T-helper 2 cell treated with Interferon-gamma antibody and Interleukin-4, amounts not matched to agents 5 μg/mL and 100 μg/mL, for 36 hours (primary cell): ENCODE measurements around the gene AP1AR.
"Not testable (repeated sequence)": the region's sequence is repeated elsewhere in the genome, so short reads cannot be mapped to it uniquely, and the experiment has no call there.

ENCODE experiments used
- DNase-seq: peaks from one replicate; pipeline ENCODE4 v3.0.0; 2021; ENCODE audit warnings: low spot score
- H3K27ac Mint-ChIP-seq: one replicate; pipeline ENCODE4 v1.8.0; 2021; ENCODE audit warnings: mild to moderate bottlenecking, mixed read lengths
- H3K27me3 Mint-ChIP-seq: one replicate; pipeline ENCODE4 v1.8.0; 2021; ENCODE audit warnings: low read depth, mixed read lengths
- H3K36me3 Mint-ChIP-seq: one replicate; pipeline ENCODE4 v1.8.0; 2021; ENCODE audit warnings: low read depth, mixed read lengths
- H3K4me1 Mint-ChIP-seq: one replicate; pipeline ENCODE4 v1.8.0; 2021; ENCODE audit warnings: low read depth, mixed read lengths
- H3K4me3 Mint-ChIP-seq: one replicate; pipeline ENCODE4 v1.8.0; 2022; ENCODE audit warnings: mild to moderate bottlenecking, moderate library complexity, mixed read lengths
- H3K9me3 Mint-ChIP-seq: one replicate; pipeline ENCODE4 v1.8.0; 2021; ENCODE audit warnings: mixed read lengths

Gene AP1AR

DNA sequence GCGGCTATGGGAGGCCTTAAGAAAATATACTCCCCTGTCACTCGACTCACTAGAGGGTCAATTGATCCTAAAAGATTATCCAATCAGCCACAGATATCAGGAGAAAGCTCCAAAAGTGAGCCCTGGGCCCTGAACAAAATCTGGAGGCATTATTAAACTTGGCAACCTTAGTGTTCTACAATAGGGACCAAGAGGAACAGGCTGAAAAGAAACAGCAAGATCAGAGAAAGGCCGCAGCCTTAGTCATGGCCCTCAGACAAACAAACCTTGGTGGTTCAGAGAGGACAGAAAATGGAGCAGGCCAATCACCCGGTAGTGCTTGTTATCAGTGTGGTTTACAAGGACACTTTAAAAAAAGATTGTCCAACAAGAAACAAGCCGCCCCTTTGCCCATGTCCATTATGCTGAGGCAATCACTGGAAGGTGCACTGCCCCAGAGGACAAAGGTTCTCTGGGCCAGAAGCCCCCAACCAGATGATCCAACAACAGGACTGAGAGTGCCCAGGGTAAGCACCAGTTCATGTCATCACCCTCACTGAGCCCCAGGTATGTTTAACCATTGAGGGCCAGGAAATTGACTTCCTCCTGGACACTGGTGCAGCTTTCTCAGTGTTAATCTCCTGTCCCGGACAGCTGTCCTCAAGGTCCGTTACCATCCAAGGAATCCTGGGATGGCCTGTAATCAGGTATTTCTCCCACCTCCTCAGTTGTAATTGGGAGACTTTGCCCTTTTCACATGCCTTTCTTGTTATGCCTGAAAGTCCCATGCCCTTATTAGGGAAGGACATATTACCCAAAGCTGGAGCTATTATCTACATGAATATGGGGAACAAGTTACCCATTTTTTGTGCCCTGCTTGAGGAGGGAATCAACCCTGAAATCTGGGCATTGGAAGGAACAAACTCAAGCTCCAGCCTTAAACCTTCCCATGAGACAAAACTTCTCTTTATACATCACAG, 23.2 kb upstream of the AP1AR start:
- H3K27ac Mint-ChIP-seq, H3K4me3 Mint-ChIP-seq, H3K4me1 Mint-ChIP-seq, H3K27me3 Mint-ChIP-seq, H3K9me3 Mint-ChIP-seq, H3K36me3 Mint-ChIP-seq, DNase-seq: not testable (repeated sequence)

- no peaks in the 10 kb centered on the region for H3K9me3 Mint-ChIP-seq
- DNase-seq, result no peak
- H3K36me3 Mint-ChIP-seq, result no peaks in the 10 kb centered on the region
- no peak overlapping the region for H3K27ac Mint-ChIP-seq
- H3K4me3 Mint-ChIP-seq, result no peak overlapping the region
- peaks cover 5% of the 10 kb centered on the region for H3K27me3 Mint-ChIP-seq
- peaks cover 7% of the 10 kb centered on the region for H3K4me1 Mint-ChIP-seq
These were observed 20.8 kb upstream of the AP1AR start for GRCh38 chr4:112210777-112211176.

DNA sequence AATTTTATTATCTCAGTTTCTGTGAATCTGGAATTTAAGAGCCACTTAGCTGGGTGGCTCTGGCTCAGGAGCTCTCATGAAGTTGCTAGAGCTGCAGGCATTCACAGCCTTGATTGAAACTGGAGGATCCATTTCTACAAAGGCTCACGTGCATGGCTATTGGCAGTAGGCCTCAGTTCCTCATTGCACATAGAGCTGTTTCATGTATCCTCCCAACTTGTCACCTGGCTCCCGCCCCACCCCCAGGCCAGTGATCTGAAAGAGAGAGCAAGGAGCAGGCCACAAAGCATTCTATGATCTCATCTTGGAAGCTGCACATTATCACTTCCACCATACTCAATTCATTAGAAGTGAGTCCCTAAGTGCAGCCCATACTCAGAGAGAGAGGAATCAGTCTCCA, 18.5 kb upstream of the AP1AR start:
- no peaks in the 10 kb centered on the region for H3K9me3 Mint-ChIP-seq
- peaks cover 7% of the 10 kb centered on the region for H3K4me1 Mint-ChIP-seq
- H3K27ac Mint-ChIP-seq, result no peak overlapping the region
- H3K4me3 Mint-ChIP-seq, result no peak overlapping the region
- peaks cover 5% of the 10 kb centered on the region for H3K27me3 Mint-ChIP-seq
- no peaks in the 10 kb centered on the region for H3K36me3 Mint-ChIP-seq
- DNase-seq, result no peak

DNA sequence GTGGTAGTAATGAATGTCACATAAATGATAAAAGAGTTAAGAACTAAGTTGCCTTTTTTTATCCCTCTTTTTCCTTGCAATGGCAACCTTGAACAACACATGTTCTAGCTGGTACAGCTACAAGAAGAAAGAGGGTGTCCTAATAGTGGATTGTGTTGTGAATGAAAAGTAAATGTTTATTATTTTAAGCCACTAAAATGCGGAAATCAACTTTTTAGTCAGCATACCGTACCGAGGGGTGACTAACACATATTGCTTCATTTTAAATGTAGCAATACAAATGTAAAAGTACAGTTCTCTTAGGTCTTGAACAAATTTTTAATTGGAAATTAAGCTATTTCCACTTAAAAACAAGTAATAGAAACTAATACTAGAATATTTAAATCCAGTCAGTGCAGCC, 17.7 kb upstream of the AP1AR start:
- peaks cover 8% of the 10 kb centered on the region for H3K4me1 Mint-ChIP-seq
- H3K27ac Mint-ChIP-seq, result no peak overlapping the region
- no peaks in the 10 kb centered on the region for H3K9me3 Mint-ChIP-seq
- H3K4me3 Mint-ChIP-seq, result no peak overlapping the region
- H3K27me3 Mint-ChIP-seq, result peaks cover 5% of the 10 kb centered on the region
- no peaks in the 10 kb centered on the region for H3K36me3 Mint-ChIP-seq
- no peak for DNase-seq

DNA sequence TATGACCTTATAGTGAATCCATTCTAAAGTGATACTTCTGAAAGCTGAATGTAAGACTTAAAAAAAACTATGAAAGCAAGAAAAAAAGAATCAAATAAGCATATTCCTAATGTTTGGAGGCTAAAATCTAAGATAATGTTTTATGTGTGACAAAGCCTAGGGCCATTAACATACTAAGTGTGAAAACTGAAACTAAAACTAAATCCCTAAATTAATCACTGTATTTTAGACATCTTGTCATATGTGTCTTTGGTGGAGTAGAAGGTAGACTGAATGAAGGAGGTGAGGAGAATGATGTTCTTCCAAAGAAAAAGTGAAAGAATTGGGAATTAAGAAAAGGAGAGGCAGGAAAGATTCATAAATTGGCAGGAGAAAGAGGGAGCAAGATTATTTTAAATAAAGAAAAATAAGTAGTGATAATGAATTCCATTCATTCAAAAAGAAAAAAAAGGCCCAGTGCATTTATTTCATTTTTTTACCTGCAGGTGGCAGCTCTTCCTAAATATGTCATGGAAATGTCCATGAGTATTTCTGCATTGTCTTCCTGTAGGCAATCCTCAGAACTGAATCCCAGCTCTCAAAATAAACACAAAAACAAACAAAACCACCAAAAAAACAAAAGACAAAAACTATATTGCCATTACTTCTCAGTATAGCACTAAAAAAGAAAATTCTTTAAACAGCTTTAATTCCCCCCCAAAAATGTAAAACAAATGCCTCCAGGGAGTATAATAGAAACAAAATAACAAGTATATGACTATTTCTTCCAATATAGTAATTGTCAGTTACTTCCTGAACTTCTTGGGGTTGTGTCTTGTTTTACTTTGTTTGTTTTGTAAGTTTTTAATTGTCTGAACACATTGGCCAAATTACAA, 17.0 kb upstream of the AP1AR start:
- no peaks in the 10 kb centered on the region for H3K36me3 Mint-ChIP-seq
- no peak overlapping the region for H3K4me3 Mint-ChIP-seq
- peak overlapping the region; percentile 33 for H3K27ac Mint-ChIP-seq
- no peak for DNase-seq
- peaks cover 8% of the 10 kb centered on the region for H3K4me1 Mint-ChIP-seq
- H3K27me3 Mint-ChIP-seq, result peaks cover 5% of the 10 kb centered on the region
- no peaks in the 10 kb centered on the region for H3K9me3 Mint-ChIP-seq

- Mint-ChIP-seq H3K27ac (no peak overlapping the region), H3K36me3 (no peaks in the 10 kb centered on the region), H3K9me3 (no peaks in the 10 kb centered on the region), H3K4me1 (peaks cover 3% of the 10 kb centered on the region), H3K27me3 (peaks cover 5% of the 10 kb centered on the region), H3K4me3 (no peak overlapping the region)
- no peak for DNase-seq
These were observed 11.7 kb upstream of the AP1AR start for GRCh38 chr4:112219826-112220366.

DNA sequence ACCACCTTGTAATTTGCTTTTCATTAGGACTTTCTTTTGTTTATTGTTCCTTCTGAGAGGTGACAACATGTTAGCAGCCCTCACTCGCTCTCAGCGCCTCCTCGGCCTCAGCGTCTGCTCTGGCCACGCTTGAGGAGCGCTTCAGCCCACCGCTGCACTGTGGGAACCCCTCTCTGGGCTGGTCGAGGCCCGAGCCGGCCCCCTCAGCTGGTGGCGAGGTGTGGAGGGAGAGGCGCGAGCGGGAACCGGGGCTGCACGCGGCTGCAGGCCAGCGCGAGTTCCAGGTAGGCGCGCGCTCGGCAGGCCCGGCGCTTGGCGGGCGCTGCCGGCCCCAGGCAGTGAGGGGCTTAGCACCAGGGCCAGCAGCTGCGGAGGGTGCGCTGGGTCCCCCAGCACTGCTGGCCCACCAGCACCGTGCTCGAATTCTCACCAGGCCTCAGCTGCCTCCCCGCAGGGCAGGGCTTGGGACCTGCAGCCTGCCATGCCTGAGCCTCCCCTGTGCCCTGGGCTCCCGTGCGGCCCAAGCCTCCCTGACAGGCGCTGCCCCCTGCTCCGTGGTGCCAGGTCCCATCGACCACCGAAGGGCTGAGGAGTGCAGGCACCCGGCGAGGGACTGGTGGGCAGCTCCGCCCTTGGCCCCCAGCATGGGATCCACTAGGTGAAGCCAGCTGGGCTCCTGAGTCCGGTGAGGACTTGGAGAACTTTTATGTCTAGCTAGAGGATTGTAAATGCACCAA, 9.2 kb upstream of the AP1AR start:
- no peaks in the 10 kb centered on the region for H3K36me3 Mint-ChIP-seq
- peaks cover 3% of the 10 kb centered on the region for H3K4me1 Mint-ChIP-seq
- H3K4me3 Mint-ChIP-seq, result no peak overlapping the region
- DNase-seq, result no peak
- H3K27me3 Mint-ChIP-seq, result peaks cover 5% of the 10 kb centered on the region
- no peaks in the 10 kb centered on the region for H3K9me3 Mint-ChIP-seq
- H3K27ac Mint-ChIP-seq, result no peak overlapping the region

GRCh38 chr4:112225157-112225556, 6.4 kb upstream of the AP1AR start:
- no peak for DNase-seq
- Mint-ChIP-seq H3K36me3 (no peaks in the 10 kb centered on the region), H3K4me1 (peaks cover 3% of the 10 kb centered on the region), H3K4me3 (no peak overlapping the region), H3K27me3 (peaks cover 4% of the 10 kb centered on the region), H3K9me3 (no peaks in the 10 kb centered on the region), H3K27ac (no peak overlapping the region)

DNA sequence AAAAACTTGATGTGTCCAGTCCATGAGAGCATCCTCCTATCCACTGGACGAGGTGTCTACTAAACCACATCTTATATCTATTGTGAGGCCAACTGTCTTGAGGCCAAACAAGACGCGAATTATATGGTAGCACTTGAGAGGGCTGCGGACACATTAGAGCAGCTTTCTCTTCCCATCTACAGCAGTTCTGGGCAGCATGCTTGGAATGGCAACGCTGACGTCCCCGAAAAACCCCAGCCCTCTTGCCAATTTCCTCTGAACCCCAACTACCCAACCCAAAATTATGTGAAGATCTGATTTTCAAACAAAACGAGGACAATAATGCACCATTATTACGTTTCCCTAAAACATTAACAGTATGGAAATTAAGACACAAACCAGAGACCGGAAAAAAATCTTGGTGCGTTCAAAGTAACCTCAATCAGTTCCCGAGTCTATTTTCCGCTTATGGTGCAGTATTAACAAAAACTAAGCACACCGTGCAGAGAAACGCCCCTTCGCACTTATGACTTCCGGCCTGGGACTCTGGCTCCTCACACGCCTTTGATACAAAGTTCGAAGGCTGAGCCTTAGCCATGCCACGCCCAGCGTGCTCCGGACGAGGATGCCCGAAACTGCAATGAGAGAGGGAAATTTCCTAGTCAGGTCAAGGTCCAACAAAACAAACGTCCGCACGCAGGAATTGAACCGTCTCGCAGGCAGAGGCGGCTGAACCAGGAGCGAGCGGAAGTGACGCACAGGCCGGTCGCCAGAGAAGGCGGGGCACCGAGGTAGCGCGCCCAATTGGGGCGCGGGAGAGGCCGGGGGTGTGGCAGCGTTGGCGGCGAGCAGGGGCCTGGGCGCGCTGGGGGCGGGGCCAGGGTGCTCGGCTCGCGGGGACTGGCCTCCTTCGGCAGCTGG, 458 bp upstream of the AP1AR start:
- peak; percentile 98 for DNase-seq
- peak overlapping the region; percentile 93 for H3K4me3 Mint-ChIP-seq
- no peaks in the 10 kb centered on the region for H3K9me3 Mint-ChIP-seq
- H3K27ac Mint-ChIP-seq, result peak overlapping the region; percentile 99
- peaks cover 2% of the 10 kb centered on the region for H3K27me3 Mint-ChIP-seq
- peaks cover 32% of the 10 kb centered on the region for H3K4me1 Mint-ChIP-seq
- H3K36me3 Mint-ChIP-seq, result no peaks in the 10 kb centered on the region

- no peaks in the 10 kb centered on the region for H3K9me3 Mint-ChIP-seq
- peaks cover 32% of the 10 kb centered on the region for H3K4me1 Mint-ChIP-seq
- H3K4me3 Mint-ChIP-seq, result no peak overlapping the region
- no peak overlapping the region for H3K27ac Mint-ChIP-seq
- H3K36me3 Mint-ChIP-seq, result no peaks in the 10 kb centered on the region
- H3K27me3 Mint-ChIP-seq, result no peaks in the 10 kb centered on the region
- no peak for DNase-seq
These were observed 3.5 kb downstream of the AP1AR start for GRCh38 chr4:112234952-112235609.

DNA sequence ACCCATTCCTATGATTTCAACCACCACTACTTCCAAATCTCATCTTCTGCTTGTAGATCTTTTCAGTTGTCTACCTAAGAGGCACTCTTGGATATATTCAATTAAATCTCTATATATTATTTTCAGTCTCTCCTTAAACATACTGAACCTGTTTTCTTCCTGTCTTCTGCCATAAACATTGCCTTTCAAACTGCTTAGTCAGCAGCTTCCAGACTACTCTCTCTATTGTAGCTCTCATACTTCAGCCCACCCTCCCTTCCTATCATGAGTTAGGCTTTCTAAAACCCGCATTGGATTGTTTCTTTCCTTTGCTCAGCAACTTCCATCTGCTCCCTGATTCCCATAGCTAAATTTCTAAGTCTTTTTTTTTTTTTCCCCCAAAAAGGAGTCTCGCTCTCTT, 4.5 kb downstream of the AP1AR start:
- DNase-seq, result no peak
- Mint-ChIP-seq H3K27ac (no peak overlapping the region), H3K36me3 (no peaks in the 10 kb centered on the region), H3K9me3 (no peaks in the 10 kb centered on the region), H3K27me3 (no peaks in the 10 kb centered on the region), H3K4me1 (peaks cover 25% of the 10 kb centered on the region), H3K4me3 (no peak overlapping the region)

GRCh38 chr4:112238833-112239232, 7.2 kb downstream of the AP1AR start:
- Mint-ChIP-seq H3K27me3 (no peaks in the 10 kb centered on the region), H3K9me3 (no peaks in the 10 kb centered on the region), H3K27ac (no peak overlapping the region), H3K4me3 (no peak overlapping the region), H3K36me3 (no peaks in the 10 kb centered on the region), H3K4me1 (peaks cover 11% of the 10 kb centered on the region)
- DNase-seq, result no peak
